Pancreas (tissue), 10 donors: Measurements from ENCODE around the gene DZIP1L. TPM values are rescaled to one million over a fixed set of nuclear protein-coding genes. Genes with fewer than 3 reads are reported as not detected.

ENCODE experiments used
- ATAC-seq, 4 donors: fragments of 200-7000 bp; cut with Tn5 transposase; one replicate each; pipeline versions ENCODE4 v1.8.0 to v1.9.1; 2020; ENCODE audit warnings: mild to moderate bottlenecking in 4 of 4, moderate library complexity in 4 of 4
- DNase-seq, 6 donors: peaks; one replicate each; pipeline ENCODE4 v3.0.0-alpha.2; 2020
- FAIRE-seq: peaks from 2 replicates; lab custom pipeline; 2012; peaks lifted over from hg19 to GRCh38; lab: Jason Lieb, UNC
- H3K27ac ChIP-seq, 4 donors: fragments of 200-600 bp; sonication (generic); 1 replicate in 3 of 4; 2 replicates in 1 of 4; pipeline versions ENCODE4 v1.5.0 to v1.8.0; 2020
- H3K27me3 ChIP-seq, 4 donors: fragments of 200-600 bp; one replicate each; pipeline ENCODE4 v1.8.0; 2021
- H3K36me3 ChIP-seq, 3 donors: fragments of 200-600 bp; sonication (generic) in 1 of 3; one replicate each; pipeline versions ENCODE4 v1.5.0 to v1.8.0; 2020 to 2021
- H3K4me1 ChIP-seq, 3 donors: fragments of 200-600 bp; one replicate each; pipeline ENCODE4 v1.8.0; 2021
- H3K4me3 ChIP-seq, 4 donors: fragments of 200-600 bp; sonication (generic) in 2 of 4; one replicate each; pipeline versions ENCODE4 v1.5.0 to v1.8.0; 2020 to 2021
- H3K9me3 ChIP-seq, 4 donors: fragments of 200-600 bp; one replicate each; pipeline ENCODE4 v1.8.0; 2021
- WGBS, 2 donors: extraction: QIAGEN DNeasy Blood & Tissue Kit; methylation state at CpG; one replicate each; pipeline ENCODE4 v1.1.7; 2013; 5-methylcytosine and 5-hydroxymethylcytosine counted together
- intact Hi-C, 3 donors: fragments of 100-400 bp; cut with DNase I; formaldehyde crosslinking; loops; one replicate each; pipeline versions ENCODE4 v1.11.1 to v1.14.2; 2022
- polyA plus RNA-seq, 2 donors: library from polyadenylated mRNA; stranded (reverse); fragments of 200-250 nt; gene quantifications; one replicate each; pipeline ENCODE4 v1.2.3, GENCODE V29; 2013
- total RNA-seq, 6 donors: library from RNA; stranded (reverse); fragmentation: NEBNext Ultra II Directional in 4 of 6; extraction: Animal tissue kit (Norgen Biotek cat#: 25700) in 4 of 6; gene quantifications; one replicate each; pipeline versions ENCODE4 v1.2.1 to v1.2.4, GENCODE V29; 2021 to 2023
- TF ChIP-seq, protein P1 (sequence below), 4 donors: fragments of 200-600 bp; sonication (generic) in 3 of 4; IDR thresholded peaks; one replicate each; pipeline versions ENCODE4 v1.5.0 to v1.8.0; 2021; ENCODE audit warnings: antibody characterized with exemption in 4 of 4
- donor health status: healthy with polysubstance abuse.
- donor health status: DM: no; HTN: no; CAD: no; lungs with moderate emphysema.
- donor health status: DM: no; HTN: no; CAD: no.
- donor health status: control.
- donor health status: control.
- donor health status: Bipolar disorder and iron deficiency.
- donor health status: DM: yes; HTN: yes; CAD: no.
- donor health status: DM: no; HTN: no; CAD: no.
- donor health status: DM: no; HTN: no; CAD: no.
- donor health status: DM: yes; HTN: yes; CAD: no.

Gene DZIP1L
- total RNA-seq (10 to 100 TPM in 2 of 6 donors, 1 to 10 TPM in 4; 6.3 to 11.4 (median 8.7) TPM), polyA plus RNA-seq (10 to 100 TPM; 19.3 to 21.7 TPM)

DNA sequence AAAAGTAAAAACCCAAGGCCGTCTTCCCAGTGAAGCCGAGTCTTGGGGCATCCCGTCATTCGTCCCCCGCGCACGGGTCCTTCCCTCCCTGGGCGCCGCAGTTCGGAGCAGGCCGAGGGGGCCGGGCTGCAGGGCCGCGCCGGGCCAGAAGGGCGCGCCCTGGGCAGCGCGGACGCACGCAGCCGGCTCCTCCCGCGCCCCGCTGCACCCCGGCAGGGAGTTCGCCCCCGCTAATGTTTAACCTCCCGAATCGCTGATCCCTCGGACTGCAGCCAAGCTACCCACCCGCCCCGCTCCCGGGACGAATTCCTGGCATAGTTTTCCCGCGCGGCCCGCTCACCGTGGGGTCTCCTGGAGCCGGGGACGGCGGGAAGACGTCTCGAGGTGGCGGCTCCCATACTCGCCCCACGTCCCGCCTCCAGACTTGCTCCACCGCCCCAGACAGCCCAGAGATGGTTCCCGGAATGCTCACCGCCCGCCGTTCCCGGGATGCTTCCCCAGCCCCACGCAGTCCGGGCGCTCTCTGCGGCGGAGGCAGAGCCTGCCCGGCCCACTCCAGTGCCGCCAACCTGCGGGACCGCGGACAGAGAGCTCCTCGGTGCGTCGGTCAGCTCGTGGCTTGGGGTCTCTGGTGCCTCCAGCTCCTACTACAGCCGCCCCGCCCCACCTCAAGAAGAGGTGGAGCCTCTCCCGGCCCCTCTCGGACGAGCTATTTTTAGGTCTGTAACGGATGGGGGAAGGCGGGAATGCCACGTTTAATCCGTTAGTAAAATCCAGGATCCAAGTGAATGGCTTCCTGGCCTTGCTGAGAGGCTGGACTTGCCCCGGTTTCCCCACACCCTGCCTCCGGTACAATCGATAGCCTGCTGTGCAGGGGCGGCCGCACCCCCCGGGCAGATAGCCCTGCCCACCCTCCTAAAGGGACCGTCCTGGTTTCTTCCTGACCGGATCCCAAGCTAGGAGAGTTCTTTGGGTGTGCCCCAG, at the start of gene DZIP1L:
TSS of gene DZIP1L (minus strand) at position 621 of the 984 bp plus-strand sequence. CDS start 11,637 bp downstream, outside the sequence.
- ATAC-seq (peak; percentile 88 to 94 (median 89)), DNase-seq (peak; percentile 54 to 85 (median 79)), FAIRE-seq (no peak)
- Histone ChIP-seq H3K9me3 (no peaks in the 10 kb centered on the region), H3K36me3 (no peaks in the 10 kb centered on the region), H3K27me3 (no peaks in the 10 kb centered on the region), H3K4me1 (peaks cover 0 to 3% (median 0%) of the 10 kb centered on the region in 3 donors), H3K4me3 (peak within 1 kb of the TSS; percentile 70 to 91 (median 80)), H3K27ac (peak within 1 kb of the TSS; percentile 82 to 93 (median 90))
- TF ChIP-seq, protein P1, sequence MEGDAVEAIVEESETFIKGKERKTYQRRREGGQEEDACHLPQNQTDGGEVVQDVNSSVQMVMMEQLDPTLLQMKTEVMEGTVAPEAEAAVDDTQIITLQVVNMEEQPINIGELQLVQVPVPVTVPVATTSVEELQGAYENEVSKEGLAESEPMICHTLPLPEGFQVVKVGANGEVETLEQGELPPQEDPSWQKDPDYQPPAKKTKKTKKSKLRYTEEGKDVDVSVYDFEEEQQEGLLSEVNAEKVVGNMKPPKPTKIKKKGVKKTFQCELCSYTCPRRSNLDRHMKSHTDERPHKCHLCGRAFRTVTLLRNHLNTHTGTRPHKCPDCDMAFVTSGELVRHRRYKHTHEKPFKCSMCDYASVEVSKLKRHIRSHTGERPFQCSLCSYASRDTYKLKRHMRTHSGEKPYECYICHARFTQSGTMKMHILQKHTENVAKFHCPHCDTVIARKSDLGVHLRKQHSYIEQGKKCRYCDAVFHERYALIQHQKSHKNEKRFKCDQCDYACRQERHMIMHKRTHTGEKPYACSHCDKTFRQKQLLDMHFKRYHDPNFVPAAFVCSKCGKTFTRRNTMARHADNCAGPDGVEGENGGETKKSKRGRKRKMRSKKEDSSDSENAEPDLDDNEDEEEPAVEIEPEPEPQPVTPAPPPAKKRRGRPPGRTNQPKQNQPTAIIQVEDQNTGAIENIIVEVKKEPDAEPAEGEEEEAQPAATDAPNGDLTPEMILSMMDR (IDR thresholded peaks at IDR 0.05) = peak; percentile 31 to 55 (median 50)
- WGBS, 2 donors = 0 to 1% methylated on average over 65 to 86 of the region's 86 CpGs
- intact Hi-C loops = loop anchor here in 1 of 3 donors (5.0 kb wide), 1 partner anchor 43 kb away; no protein-coding TSS in a partner anchor

GRCh38 chr3:138165061-138165460, 49.7 kb upstream of the DZIP1L start:
- DNase-seq (no peak), ATAC-seq (no peak), FAIRE-seq (no peak)
- 96 to 98% methylated on average over 2 of the region's 2 CpGs for WGBS, 2 donors
- Histone ChIP-seq H3K27ac (no peak overlapping the region), H3K4me3 (no peak overlapping the region), H3K9me3 (no peaks in the 10 kb centered on the region), H3K4me1 (no peaks in the 10 kb centered on the region), H3K36me3 (peaks cover 0 to 61% (median 9%) of the 10 kb centered on the region in 3 donors), H3K27me3 (no peaks in the 10 kb centered on the region)
- intact Hi-C loops = no loop called here
- TF ChIP-seq, protein P1 (IDR thresholded peaks at IDR 0.05) = no peak

DNA sequence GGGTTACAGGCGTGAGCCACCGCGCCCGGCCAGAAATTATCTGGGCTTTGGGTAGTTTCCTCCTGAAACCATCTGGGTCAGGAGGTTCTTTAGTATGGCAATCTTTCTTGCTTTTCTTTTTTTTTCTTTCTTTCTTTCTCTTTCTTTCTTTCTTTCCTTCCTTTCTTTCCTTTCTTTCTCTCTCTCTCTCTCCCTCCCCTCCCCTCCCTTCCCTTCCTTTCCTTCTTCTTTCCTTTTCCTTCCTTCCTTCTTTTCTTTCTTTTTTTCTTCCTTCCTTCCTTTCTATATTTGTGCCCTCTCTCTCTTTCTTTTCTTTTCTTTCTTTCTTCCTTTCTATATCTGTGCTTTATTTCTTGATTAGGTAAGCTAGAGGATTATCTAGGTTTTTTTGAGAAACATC, 42.3 kb upstream of the DZIP1L start:
- Histone ChIP-seq H3K27me3 (no peaks in the 10 kb centered on the region), H3K9me3 (no peaks in the 10 kb centered on the region), H3K36me3 (peaks cover 0 to 11% (median 5%) of the 10 kb centered on the region in 3 donors), H3K4me1 (no peaks in the 10 kb centered on the region), H3K27ac (no peak overlapping the region), H3K4me3 (no peak overlapping the region)
- no peak for DNase-seq
- FAIRE-seq = no peak
- TF ChIP-seq, protein P1 (IDR thresholded peaks at IDR 0.05) = no peak
- intact Hi-C loops = no loop called here
- ATAC-seq = no peak
- 96 to 98% methylated on average over 4 of the region's 4 CpGs for WGBS, 2 donors

DNA sequence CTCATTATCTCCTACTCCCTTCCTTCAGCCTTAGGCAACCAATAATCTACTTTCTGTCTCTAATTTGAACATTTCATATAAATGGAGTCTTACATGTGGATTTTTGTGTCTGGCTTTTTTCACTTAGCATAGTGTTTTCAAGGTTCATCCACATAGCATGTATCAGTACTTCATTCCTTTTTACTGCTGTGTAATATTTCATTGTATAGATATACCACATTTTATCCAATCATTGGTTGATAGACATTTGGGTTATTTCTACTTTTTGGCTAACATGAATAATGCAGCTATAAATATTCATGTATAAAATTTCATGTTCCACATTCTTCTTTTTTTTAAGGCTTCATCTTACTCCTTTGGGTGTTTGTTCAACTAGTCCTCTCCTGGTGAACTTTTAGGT, 39.1 kb upstream of the DZIP1L start:
- no peak overlapping the region for H3K27ac ChIP-seq
- H3K9me3 ChIP-seq = no peaks in the 10 kb centered on the region
- FAIRE-seq (no peak), DNase-seq (no peak), ATAC-seq (no peak)
- no peak overlapping the region for H3K4me3 ChIP-seq
- TF ChIP-seq, protein P1 (IDR thresholded peaks at IDR 0.05) = no peak
- no peaks in the 10 kb centered on the region for H3K4me1 ChIP-seq
- no peaks in the 10 kb centered on the region for H3K27me3 ChIP-seq
- intact Hi-C loops = no loop called here
- H3K36me3 ChIP-seq = no peaks in the 10 kb centered on the region
